Fibroblast of skin of scalp (primary cell): ENCODE data around the gene KCNK13.
"Not testable (repeated sequence)": the region's sequence is repeated elsewhere in the genome, so short reads cannot be mapped to it uniquely, and the experiment has no call there.

Experiments used
- DNase-seq: peaks from one replicate; pipeline ENCODE4 v3.0.0-alpha.2; 2013

KCNK13 gene

GRCh38 chr14:90194706-90195105 lies 132.9 kb downstream of the KCNK13 start:
- DNase-seq, result no peak

GRCh38 chr14:90198541-90199060 lies 136.8 kb downstream of the KCNK13 start:
- DNase-seq, result no peak

GRCh38 chr14:90200546-90200945 lies 138.8 kb downstream of the KCNK13 start:
- DNase-seq, result not testable (repeated sequence)

DNA sequence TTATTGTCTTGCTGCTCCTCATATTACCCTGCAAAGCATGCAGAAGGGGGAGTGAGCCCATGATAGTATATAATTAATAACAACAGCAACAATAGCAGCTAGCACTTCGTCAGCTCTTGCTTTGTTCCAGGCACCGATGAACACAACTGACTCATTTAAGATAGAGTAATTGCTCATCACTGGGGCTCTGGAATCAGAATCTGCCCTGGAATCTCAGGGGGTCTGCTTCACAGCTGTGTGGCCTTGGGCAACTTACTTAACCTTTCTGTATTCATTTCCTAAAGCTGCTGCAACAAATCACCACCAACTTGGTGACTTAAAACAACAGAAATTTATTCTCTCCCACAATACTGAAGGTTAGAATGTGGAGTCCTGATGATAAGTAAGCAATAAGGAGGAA lies 139.6 kb downstream of the KCNK13 start:
- DNase-seq, result no peak

DNA sequence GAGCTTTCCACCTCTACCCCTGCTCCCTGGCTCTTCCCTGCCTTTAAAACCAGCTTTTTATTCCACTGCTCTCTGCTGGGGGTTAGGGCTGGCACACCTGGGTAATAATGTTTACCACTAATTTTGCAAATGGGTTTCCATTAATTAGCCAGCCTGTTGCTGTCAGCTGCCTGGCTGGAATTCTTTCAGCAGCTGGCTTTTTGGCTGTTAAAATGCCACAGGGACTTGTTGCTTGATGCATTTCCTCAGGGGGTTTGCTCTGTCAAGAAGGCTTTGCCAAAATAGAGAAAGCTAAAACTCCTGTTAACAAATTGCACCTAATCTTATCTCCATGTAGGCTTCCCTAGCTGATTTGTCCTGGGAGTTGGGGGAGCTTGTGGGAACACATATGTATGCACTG lies 142.7 kb downstream of the KCNK13 start:
- DNase-seq, result no peak

DNA sequence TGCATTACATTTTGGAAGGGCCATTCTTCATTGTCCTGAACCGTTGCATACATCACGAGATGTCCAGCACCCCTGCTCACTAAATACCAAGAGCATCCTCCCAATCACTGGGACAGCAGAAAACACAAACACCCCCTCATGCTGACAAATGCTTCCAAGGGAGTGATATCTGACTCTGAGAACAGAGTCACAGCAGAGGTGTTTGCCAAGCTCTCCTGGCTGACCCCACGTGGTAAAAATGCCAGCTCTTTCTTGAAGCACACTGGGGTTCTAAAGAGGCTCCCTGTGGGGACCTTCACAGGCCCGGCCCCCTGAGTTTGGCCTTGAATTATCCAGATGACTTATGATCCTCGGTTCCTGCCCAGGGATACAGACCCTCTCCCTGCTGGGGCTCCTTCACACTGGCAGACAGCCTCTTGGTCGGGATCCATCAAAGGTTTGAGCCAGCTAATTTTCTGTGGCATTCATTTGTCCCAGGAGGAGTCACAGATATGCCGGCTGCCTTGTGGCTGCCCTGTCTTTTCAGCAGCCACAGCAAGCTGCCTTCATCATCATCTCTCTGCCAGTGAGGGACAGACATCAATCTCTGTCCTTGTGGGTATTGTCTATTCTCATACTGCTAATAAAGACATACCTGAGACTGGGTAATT lies 151.4 kb downstream of the KCNK13 start:
- DNase-seq, result no peak

- DNase-seq, result no peak
Observed at GRCh38 chr14:90228478-90228877, 166.7 kb downstream of the KCNK13 start.

DNA sequence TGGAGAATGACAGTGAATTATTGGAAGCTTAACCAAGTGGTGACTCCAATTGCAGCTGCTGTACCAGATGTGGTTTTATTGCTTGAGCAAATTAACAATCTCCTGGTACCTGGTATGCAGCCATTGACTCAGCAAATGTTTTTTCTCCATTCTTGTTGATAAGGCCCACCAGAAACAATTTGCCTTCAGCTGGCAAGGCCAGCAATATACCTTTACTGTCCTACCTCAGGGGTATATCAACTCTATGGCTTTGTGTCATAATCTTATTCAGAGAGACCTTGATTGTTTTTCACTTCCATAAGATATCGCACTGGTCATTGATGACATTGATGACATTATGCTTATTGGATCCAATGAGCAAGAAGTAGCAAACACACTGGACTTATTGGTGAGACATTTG lies 168.1 kb downstream of the KCNK13 start:
- not testable (repeated sequence) for DNase-seq
